Measurements from ENCODE around the gene SRCAP. TPM values are rescaled to one million over a fixed set of nuclear protein-coding genes. Genes with fewer than 3 reads are reported as not detected.

The SRCAP gene
- polyA plus RNA-seq, 2 donors = 4.9 to 20.9 TPM

DNA sequence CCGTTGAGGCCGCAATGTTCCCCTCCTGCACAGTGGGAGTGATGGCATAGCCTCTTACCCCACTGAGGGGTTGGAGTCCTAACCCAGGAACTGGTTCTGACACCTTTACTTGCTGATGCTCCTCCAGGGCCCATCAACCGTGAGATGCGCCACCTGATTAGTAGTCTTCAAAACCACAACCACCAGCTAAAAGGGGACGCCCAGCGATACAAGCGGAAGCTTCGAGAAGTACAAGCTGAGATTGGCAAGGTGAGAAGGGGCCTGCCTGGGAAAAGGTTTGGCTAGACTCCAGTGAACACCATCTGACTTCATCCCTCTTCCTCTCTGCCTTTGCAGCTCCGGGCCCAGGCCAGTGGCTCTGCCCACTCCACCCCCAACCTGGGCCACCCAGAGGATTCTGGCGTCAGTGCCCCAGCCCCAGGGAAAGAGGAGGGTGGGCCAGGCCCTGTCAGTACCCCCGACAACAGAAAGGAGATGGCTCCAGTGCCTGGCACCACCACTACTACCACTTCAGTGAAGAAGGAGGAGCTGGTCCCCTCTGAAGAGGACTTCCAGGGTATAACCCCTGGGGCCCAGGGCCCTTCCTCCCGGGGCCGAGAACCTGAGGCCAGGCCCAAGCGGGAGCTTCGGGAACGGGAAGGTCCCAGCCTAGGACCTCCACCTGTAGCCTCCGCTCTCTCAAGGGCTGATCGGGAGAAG lies 68.9 kb downstream of the SRCAP start:
- Histone ChIP-seq H3K9me3 (ENCODE audit: control insufficient read depth in 2 of 2, insufficient read depth in 1 of 2, low read depth in 1 of 2, low read length in 1 of 2) (no peaks in the 10 kb centered on the region), H3K27me3 (ENCODE audit: control insufficient read depth in 1 of 2, insufficient read depth in 2 of 2, low read length in 2 of 2) (no peaks in the 10 kb centered on the region), H3K36me3 (ENCODE audit: control insufficient read depth in 2 of 2, insufficient read depth in 2 of 2, low read length in 1 of 2) (peaks cover 35 to 67% of the 10 kb centered on the region in 2 donors), H3K27ac (ENCODE audit: low read depth in 2 of 2, low read length in 1 of 2) (no peak overlapping the region), H3K4me3 (ENCODE audit: low read depth in 1 of 2, low read length in 2 of 2) (no peak overlapping the region), H3K4me1 (ENCODE audit: control insufficient read depth in 2 of 2, insufficient read depth in 2 of 2, low read length in 1 of 2) (peaks cover 0 to 8% of the 10 kb centered on the region in 2 donors)
- WGBS, 2 donors = 89% methylated on average over 18 of the region's 18 CpGs

DNA sequence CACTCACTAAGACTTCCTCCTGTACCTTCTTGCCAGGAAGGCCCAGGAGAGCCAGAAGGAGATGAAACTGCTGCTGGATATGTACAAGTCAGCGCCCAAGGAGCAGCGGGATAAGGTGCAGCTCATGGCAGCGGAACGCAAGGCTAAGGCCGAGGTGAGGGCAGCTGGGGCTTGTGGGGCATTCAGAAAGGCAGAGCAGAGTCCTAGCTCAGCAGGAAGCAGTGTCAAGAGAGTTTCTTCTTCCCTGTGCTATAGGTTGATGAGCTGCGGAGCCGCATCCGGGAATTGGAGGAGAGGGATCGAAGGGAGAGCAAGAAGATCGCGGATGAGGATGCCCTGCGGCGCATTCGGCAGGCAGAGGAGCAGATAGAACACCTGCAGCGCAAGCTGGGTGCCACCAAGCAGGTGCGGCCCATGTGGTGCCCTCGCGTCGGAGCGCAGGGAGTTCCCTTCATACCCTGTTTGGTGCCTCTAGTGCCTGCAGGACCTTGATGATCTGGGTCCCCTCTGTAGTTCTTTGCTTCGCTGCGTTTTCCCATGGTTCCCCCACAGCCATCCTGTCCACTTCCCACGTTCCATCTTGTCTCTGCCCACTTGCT lies 69.7 kb downstream of the SRCAP start:
- Histone ChIP-seq H3K27me3 (ENCODE audit: control insufficient read depth in 1 of 2, insufficient read depth in 2 of 2, low read length in 2 of 2) (no peaks in the 10 kb centered on the region), H3K36me3 (ENCODE audit: control insufficient read depth in 2 of 2, insufficient read depth in 2 of 2, low read length in 1 of 2) (peaks cover 43 to 69% of the 10 kb centered on the region in 2 donors), H3K4me3 (ENCODE audit: low read depth in 1 of 2, low read length in 2 of 2) (no peak overlapping the region), H3K27ac (ENCODE audit: low read depth in 2 of 2, low read length in 1 of 2) (no peak overlapping the region), H3K9me3 (ENCODE audit: control insufficient read depth in 2 of 2, insufficient read depth in 1 of 2, low read depth in 1 of 2, low read length in 1 of 2) (no peaks in the 10 kb centered on the region), H3K4me1 (ENCODE audit: control insufficient read depth in 2 of 2, insufficient read depth in 2 of 2, low read length in 1 of 2) (peaks cover 0 to 3% of the 10 kb centered on the region in 2 donors)
- 96 to 97% methylated on average over 23 of the region's 23 CpGs for WGBS, 2 donors

DNA sequence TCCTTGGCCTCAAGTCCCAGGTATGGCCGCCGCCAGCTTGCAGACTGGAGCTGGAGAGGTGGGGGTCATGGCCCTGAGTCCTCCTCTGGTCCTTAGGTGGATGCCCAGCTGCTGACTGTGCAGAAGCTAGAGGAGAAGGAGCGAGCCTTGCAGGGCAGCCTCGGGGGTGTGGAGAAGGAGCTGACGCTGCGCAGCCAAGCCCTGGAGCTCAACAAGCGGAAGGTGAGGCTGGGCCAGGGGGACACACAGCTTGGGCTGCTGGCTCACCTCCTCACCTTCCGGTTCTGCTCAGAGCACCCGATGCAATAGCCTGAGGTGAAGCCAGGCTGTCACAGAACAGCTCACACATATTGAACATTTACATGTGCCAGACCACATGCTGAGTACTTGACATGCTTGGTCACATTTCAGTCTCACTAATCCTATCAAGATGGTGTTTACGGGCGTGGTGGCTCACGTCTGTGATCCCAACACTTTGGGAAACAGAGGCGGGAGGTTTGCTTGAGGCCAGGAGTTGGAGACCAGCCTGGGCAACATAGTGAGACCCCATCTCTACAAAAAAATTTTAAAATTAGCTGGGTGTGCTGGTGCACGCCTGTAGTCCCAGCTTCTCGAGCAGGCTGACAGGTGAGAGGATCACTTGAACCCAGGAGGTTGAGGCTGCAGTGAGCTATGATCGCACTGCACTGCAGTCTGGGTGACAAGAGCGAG lies 70.6 kb downstream of the SRCAP start:
- peaks cover 44 to 68% of the 10 kb centered on the region in 2 donors for H3K36me3 ChIP-seq (ENCODE audit: control insufficient read depth in 2 of 2, insufficient read depth in 2 of 2, low read length in 1 of 2)
- no peak overlapping the region for H3K4me3 ChIP-seq (ENCODE audit: low read depth in 1 of 2, low read length in 2 of 2)
- no peaks in the 10 kb centered on the region for H3K9me3 ChIP-seq (ENCODE audit: control insufficient read depth in 2 of 2, insufficient read depth in 1 of 2, low read depth in 1 of 2, low read length in 1 of 2)
- no peak overlapping the region for H3K27ac ChIP-seq (ENCODE audit: low read depth in 2 of 2, low read length in 1 of 2)
- H3K27me3 ChIP-seq (ENCODE audit: control insufficient read depth in 1 of 2, insufficient read depth in 2 of 2, low read length in 2 of 2) = no peaks in the 10 kb centered on the region
- no peaks in the 10 kb centered on the region for H3K4me1 ChIP-seq (ENCODE audit: control insufficient read depth in 2 of 2, insufficient read depth in 2 of 2, low read length in 1 of 2)
- WGBS, 2 donors = 91 to 92% methylated on average over 17 of the region's 17 CpGs

DNA sequence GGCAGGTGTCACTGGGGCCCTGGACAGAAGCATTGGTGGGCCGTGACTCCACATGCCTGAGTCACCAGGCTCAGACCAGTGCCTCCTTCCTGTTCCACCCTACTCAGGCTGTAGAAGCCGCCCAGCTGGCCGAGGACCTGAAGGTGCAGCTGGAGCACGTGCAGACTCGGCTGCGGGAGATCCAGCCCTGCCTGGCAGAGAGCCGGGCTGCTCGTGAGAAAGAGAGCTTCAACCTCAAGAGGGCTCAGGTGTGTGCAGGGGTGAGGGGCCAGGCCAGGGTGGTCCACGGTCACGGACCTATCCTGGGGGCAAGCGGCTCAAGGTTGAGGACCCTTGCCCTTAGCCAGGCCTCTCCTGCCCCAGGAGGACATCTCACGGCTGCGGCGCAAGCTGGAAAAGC lies 72.8 kb downstream of the SRCAP start:
- H3K27me3 ChIP-seq (ENCODE audit: control insufficient read depth in 1 of 2, insufficient read depth in 2 of 2, low read length in 2 of 2) = no peaks in the 10 kb centered on the region
- no peak overlapping the region for H3K4me3 ChIP-seq (ENCODE audit: low read depth in 1 of 2, low read length in 2 of 2)
- peaks cover 35 to 53% of the 10 kb centered on the region in 2 donors for H3K36me3 ChIP-seq (ENCODE audit: control insufficient read depth in 2 of 2, insufficient read depth in 2 of 2, low read length in 1 of 2)
- no peak overlapping the region for H3K27ac ChIP-seq (ENCODE audit: low read depth in 2 of 2, low read length in 1 of 2)
- H3K4me1 ChIP-seq (ENCODE audit: control insufficient read depth in 2 of 2, insufficient read depth in 2 of 2, low read length in 1 of 2) = peaks cover 2 to 6% of the 10 kb centered on the region in 2 donors
- WGBS, 2 donors = 79 to 91% methylated on average over 14 of the region's 14 CpGs
- no peaks in the 10 kb centered on the region for H3K9me3 ChIP-seq (ENCODE audit: control insufficient read depth in 2 of 2, insufficient read depth in 1 of 2, low read depth in 1 of 2, low read length in 1 of 2)

DNA sequence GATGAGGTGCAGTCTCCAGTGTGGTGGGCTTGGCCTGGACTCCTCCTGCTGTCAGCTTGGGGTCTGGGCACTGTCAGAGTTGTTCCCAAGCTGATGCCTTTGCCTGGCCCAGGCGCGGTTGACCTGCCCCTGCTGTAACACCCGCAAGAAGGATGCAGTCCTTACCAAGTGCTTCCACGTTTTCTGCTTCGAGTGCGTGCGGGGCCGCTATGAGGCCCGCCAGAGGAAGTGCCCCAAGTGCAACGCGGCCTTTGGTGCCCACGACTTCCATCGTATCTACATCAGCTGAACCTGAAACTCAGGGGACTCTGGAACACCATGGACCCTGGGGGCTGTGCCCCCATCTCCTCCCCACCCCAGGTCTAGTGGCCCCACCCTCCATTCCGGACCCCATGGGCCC lies 74.9 kb downstream of the SRCAP start:
- no peaks in the 10 kb centered on the region for H3K9me3 ChIP-seq (ENCODE audit: control insufficient read depth in 2 of 2, insufficient read depth in 1 of 2, low read depth in 1 of 2, low read length in 1 of 2)
- 83 to 87% methylated on average over 14 of the region's 14 CpGs for WGBS, 2 donors
- H3K27me3 ChIP-seq (ENCODE audit: control insufficient read depth in 1 of 2, insufficient read depth in 2 of 2, low read length in 2 of 2) = no peaks in the 10 kb centered on the region
- H3K36me3 ChIP-seq (ENCODE audit: control insufficient read depth in 2 of 2, insufficient read depth in 2 of 2, low read length in 1 of 2) = peaks cover 27 to 37% of the 10 kb centered on the region in 2 donors
- no peak overlapping the region for H3K27ac ChIP-seq (ENCODE audit: low read depth in 2 of 2, low read length in 1 of 2)
- H3K4me3 ChIP-seq (ENCODE audit: low read depth in 1 of 2, low read length in 2 of 2) = no peak overlapping the region
- peaks cover 3 to 6% of the 10 kb centered on the region in 2 donors for H3K4me1 ChIP-seq (ENCODE audit: control insufficient read depth in 2 of 2, insufficient read depth in 2 of 2, low read length in 1 of 2)

DNA sequence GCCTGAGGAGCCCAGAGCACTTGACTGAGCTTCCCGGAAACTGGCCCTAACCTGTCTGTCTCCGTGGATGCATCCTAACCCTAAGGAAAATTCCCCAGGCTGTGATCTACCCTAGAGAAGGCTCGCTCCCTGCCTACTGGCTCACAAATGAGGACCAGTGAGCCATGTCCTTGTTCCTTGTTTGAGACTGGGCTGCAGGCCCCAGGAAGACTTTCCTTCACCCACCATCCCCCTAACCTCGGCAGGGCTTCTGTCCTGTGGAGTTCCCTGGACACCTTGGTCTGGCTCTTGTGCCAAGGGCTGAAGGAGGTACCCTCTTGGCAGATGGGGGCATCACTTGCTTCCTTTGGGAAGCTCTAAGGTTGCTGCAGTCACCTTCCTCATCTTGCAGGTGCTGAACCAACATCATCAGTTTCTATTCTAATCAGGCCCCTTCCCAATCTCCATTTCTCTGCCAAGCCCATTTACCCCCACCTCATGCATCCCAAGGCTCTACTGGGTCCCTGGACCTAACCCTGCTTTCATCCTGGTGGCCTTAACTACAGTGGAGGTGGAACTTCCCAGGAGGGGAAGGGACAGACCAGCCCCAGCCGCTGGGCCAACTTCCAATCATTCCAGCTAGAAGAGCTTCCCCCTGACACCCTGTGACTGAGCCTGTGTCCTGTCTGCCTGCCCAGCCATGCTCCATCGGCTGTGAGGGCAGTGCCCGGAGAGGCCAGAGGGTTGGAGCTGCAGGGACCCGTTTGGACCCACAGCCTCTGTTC lies 75.6 kb downstream of the SRCAP start:
- peak overlapping the region; percentile 71 to 80 for H3K4me3 ChIP-seq (ENCODE audit: low read depth in 1 of 2, low read length in 2 of 2)
- no peaks in the 10 kb centered on the region for H3K27me3 ChIP-seq (ENCODE audit: control insufficient read depth in 1 of 2, insufficient read depth in 2 of 2, low read length in 2 of 2)
- WGBS, 2 donors = 51 to 63% methylated on average over 8 of the region's 8 CpGs
- H3K4me1 ChIP-seq (ENCODE audit: control insufficient read depth in 2 of 2, insufficient read depth in 2 of 2, low read length in 1 of 2) = peaks cover 3 to 6% of the 10 kb centered on the region in 2 donors
- H3K27ac ChIP-seq (ENCODE audit: low read depth in 2 of 2, low read length in 1 of 2) = peak overlapping the region; percentile 63 to 72
- peaks cover 20 to 29% of the 10 kb centered on the region in 2 donors for H3K36me3 ChIP-seq (ENCODE audit: control insufficient read depth in 2 of 2, insufficient read depth in 2 of 2, low read length in 1 of 2)
- no peaks in the 10 kb centered on the region for H3K9me3 ChIP-seq (ENCODE audit: control insufficient read depth in 2 of 2, insufficient read depth in 1 of 2, low read depth in 1 of 2, low read length in 1 of 2)

DNA sequence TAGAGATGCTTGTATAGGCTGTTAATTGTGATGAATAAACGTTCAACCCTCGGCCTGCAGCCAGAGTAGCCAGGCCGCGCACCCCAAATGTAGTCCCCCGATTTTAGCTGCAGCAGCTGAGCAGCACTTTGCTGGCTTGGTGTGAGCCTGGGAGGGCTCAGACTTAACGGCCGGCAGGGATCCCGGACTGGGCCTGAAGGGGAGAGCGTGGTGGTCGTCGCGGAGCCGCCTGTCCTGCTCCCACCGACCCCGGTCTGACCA lies 76.1 kb downstream of the SRCAP start:
- peak overlapping the region; percentile 71 to 80 for H3K4me3 ChIP-seq (ENCODE audit: low read depth in 1 of 2, low read length in 2 of 2)
- no peaks in the 10 kb centered on the region for H3K9me3 ChIP-seq (ENCODE audit: control insufficient read depth in 2 of 2, insufficient read depth in 1 of 2, low read depth in 1 of 2, low read length in 1 of 2)
- H3K4me1 ChIP-seq (ENCODE audit: control insufficient read depth in 2 of 2, insufficient read depth in 2 of 2, low read length in 1 of 2) = peaks cover 3 to 6% of the 10 kb centered on the region in 2 donors
- H3K27ac ChIP-seq (ENCODE audit: low read depth in 2 of 2, low read length in 1 of 2) = peak overlapping the region; percentile 63 to 72
- WGBS, 2 donors = 12 to 14% methylated on average over 15 of the region's 15 CpGs
- peaks cover 19 to 26% of the 10 kb centered on the region in 2 donors for H3K36me3 ChIP-seq (ENCODE audit: control insufficient read depth in 2 of 2, insufficient read depth in 2 of 2, low read length in 1 of 2)
- no peaks in the 10 kb centered on the region for H3K27me3 ChIP-seq (ENCODE audit: control insufficient read depth in 1 of 2, insufficient read depth in 2 of 2, low read length in 2 of 2)

DNA sequence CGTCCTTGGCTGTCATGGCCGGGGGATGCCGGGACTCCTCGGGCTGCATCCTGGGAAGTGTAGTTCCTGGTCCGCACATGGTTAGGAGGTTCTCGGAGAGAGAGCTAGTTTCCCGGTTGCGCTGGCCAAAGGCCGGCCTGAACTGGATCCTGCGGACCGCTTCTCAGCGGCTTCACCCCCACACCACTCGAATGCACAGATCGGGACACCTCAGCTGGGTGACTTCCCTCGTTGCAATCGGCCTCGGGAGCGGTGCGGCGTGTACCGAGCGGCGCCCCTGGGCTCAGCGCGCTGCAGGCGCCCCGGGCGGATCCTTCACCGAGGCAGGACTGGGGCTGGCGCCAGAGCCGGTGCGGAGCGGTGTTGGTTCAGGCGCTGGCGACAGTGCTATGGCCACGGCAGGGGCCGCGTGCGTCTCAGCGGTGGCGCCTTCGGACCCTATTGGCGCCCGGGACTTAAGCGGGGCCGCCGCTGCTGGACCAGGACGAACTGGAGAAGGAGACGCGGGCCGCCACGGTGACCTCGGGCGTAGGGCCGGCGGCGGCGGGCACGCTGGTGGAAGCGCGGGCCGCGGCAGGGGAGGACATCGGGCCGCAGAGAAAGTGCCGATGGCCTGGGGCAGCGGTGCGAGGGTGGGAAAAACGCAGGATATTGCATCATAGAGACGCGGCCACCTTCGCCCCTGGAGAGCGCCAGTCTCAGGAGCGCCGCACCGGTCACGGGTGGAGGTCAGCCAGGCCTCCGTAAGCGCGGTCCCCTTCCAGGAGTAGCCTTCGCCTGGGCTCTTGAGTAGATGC lies 76.6 kb downstream of the SRCAP start:
- 0% methylated on average over 78 to 81 of the region's 81 CpGs for WGBS, 2 donors
- Histone ChIP-seq H3K27ac (ENCODE audit: low read depth in 2 of 2, low read length in 1 of 2) (peak overlapping the region; percentile 72 to 75), H3K36me3 (ENCODE audit: control insufficient read depth in 2 of 2, insufficient read depth in 2 of 2, low read length in 1 of 2) (peaks cover 19 to 24% of the 10 kb centered on the region in 2 donors), H3K4me3 (ENCODE audit: low read depth in 1 of 2, low read length in 2 of 2) (peak overlapping the region; percentile 71 to 80), H3K27me3 (ENCODE audit: control insufficient read depth in 1 of 2, insufficient read depth in 2 of 2, low read length in 2 of 2) (no peaks in the 10 kb centered on the region), H3K9me3 (ENCODE audit: control insufficient read depth in 2 of 2, insufficient read depth in 1 of 2, low read depth in 1 of 2, low read length in 1 of 2) (no peaks in the 10 kb centered on the region), H3K4me1 (ENCODE audit: control insufficient read depth in 2 of 2, insufficient read depth in 2 of 2, low read length in 1 of 2) (peaks cover 3 to 6% of the 10 kb centered on the region in 2 donors)

Measured in esophagus (tissue), 2 donors.